Measurements from ENCODE around the gene USP21.

Gene USP21

DNA sequence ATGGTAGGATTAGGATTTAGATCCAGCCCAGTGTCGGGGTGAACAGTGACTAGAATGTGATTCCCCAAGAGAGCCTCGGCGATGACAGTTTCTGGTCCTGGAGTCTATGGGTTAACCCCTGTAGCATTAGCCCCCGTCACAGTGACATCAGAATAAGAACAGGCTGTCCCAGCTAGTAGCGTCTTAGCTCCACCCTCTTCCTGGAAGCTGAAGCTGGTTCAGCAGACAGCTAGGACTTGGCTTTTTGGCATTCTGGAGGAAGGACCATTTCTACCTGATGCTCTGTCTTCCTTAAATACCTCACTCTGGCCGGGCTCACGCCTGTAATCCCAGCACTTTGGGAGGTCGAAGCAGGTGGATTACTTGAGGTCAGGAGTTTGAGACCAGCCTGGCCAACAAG, 47.9 kb downstream of the USP21 start:
- no peak overlapping the region for H3K4me3 ChIP-seq (ENCODE audit: low read depth, low read length)
- TF ChIP-seq, protein P1, sequence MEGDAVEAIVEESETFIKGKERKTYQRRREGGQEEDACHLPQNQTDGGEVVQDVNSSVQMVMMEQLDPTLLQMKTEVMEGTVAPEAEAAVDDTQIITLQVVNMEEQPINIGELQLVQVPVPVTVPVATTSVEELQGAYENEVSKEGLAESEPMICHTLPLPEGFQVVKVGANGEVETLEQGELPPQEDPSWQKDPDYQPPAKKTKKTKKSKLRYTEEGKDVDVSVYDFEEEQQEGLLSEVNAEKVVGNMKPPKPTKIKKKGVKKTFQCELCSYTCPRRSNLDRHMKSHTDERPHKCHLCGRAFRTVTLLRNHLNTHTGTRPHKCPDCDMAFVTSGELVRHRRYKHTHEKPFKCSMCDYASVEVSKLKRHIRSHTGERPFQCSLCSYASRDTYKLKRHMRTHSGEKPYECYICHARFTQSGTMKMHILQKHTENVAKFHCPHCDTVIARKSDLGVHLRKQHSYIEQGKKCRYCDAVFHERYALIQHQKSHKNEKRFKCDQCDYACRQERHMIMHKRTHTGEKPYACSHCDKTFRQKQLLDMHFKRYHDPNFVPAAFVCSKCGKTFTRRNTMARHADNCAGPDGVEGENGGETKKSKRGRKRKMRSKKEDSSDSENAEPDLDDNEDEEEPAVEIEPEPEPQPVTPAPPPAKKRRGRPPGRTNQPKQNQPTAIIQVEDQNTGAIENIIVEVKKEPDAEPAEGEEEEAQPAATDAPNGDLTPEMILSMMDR (IDR thresholded peaks at IDR 0.05; ENCODE audit: low read depth, low read length): no peak

DNA sequence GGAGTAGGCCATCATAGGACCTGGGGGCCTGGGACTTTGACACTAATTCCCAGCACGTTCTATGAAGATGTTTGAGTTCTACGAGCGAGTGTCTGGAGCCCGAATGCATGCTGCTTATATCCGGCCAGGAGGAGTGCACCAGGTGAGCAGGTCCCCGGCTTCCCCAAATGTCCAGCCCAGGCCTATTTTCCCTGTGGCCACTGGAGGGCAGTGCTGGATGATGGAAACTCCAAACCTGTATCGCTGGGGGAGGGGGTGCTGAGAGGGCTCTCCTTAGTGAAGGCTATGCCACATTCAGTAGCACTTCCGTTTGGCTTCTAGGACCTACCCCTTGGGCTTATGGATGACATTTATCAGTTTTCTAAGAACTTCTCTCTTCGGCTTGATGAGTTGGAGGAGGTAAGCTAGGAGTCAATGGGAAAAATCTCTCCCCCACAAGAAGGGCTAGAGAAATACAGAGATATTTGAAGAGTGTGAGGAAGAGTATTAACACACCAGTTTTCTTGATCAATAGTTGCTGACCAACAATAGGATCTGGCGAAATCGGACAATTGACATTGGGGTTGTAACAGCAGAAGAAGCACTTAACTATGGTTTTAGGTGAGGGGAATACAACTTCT, 50.6 kb downstream of the USP21 start:
- TF ChIP-seq, protein P1 (IDR thresholded peaks at IDR 0.05; ENCODE audit: low read depth, low read length): peak; percentile 95

GRCh38 chr1:161214369-161214768, 55.1 kb downstream of the USP21 start:
- TF ChIP-seq, protein P1 (IDR thresholded peaks at IDR 0.05; ENCODE audit: low read depth, low read length): no peak
- H3K4me3 ChIP-seq (ENCODE audit: low read depth, low read length): no peak overlapping the region

More for the DNA sequence above, 50.6 kb downstream of the USP21 start:
- no peak overlapping the region for H3K4me3 ChIP-seq (ENCODE audit: low read depth, low read length)

DNA sequence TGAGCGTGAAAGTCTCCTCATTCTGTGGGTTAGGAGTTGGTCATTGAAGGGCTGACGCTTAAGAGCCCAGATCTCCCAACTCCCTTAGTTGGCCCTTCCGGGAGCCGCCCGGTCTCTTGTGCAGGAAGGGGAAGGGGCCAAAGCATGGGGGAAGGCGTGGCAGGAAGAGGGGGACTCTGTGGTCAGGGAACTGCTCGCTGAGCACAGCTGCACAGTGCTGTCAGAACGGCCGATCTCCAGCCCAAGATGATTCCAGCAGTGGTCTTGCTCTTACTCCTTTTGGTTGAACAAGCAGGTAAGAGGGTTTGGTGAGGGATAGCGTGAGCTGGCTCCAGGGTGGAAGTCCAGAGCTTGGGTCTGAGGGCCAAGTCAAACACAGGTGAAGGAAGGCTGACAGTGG, 55.8 kb downstream of the USP21 start, which contains the start of gene FCER1G:
TSS of gene FCER1G (plus strand) at position 220 of the 400 bp plus-strand sequence. CDS start at position 247, 27 bp downstream.
- no peak within 1 kb of the TSS for H3K4me3 ChIP-seq (ENCODE audit: low read depth, low read length)
- TF ChIP-seq, protein P1 (IDR thresholded peaks at IDR 0.05; ENCODE audit: low read depth, low read length): no peak
